GM19099 (cell line): ENCODE measurements around the gene RNF5.

Experiments
- POLR2A ChIP-seq: IDR thresholded peaks from 3 replicates; pipeline ENCODE4 v1.6.1; 2011; ENCODE audit warnings: low read depth; ENCODE audit not compliant: insufficient read length; ENCODE audit errors: extremely low read depth

RNF5 gene

DNA sequence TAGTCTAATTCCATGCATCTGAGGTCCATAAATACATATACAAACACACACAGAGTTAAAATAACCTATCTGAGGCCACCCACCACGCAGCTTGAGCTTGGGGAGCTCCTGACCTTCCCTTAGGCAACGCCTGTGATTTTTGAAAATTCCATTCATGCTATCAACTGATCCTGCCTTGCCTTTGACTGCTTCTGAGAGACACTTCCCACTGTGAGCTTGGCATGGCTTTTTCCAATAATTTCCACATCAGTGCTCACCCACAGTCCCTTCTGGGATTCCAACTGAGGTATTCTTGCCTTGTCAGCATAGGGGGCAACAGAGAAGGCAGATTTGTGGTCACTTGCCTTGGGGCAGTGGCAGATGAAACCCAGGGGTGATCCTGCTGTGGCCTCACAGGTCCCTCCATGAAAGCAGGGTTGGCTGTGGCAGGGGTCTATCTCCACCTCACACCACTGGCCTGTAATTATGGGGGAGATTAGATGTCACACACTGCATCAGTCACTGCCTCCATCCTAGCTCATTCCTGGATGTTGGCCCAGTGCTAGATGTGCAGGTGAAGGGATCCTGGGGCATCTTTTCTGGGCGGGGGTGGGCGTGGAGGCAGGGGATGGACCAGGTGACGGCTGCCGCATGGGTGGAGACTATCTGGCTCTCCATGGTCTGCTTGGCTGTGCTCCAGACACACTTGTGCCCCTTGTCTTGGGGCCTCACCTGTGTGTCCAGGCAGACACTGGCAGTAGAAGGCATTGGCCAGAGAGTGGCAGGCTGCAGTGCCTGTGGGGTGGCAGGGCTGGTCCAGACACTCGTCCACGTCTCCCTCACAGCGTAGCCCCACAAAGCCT is 25.4 kb downstream of the RNF5 start:
- TF ChIP-seq POLR2A, result no peak

DNA sequence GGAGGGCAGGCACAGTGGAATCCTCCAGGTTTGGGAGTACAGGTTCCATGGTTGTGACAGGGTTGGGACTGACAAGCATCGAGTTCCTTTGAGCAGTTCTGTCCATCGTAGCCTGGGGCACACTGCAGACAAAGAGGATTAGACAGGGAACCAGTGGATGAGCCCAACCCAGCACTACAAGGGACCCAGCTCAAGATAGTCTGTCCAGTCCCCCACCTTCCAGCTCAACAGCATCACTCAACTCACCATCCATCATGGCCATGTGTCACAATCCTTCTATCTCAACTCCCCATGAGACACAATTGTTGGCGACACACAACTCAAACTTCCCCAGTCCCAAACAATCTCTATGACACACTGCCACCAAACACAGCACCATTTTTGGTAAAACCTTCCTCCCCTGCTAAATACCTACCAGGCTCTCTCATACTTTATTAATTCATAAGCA is 26.1 kb downstream of the RNF5 start:
- no peak for TF ChIP-seq POLR2A

GRCh38 chr6:32208996-32209395 is 30.8 kb downstream of the RNF5 start:
- TF ChIP-seq POLR2A, result no peak

DNA sequence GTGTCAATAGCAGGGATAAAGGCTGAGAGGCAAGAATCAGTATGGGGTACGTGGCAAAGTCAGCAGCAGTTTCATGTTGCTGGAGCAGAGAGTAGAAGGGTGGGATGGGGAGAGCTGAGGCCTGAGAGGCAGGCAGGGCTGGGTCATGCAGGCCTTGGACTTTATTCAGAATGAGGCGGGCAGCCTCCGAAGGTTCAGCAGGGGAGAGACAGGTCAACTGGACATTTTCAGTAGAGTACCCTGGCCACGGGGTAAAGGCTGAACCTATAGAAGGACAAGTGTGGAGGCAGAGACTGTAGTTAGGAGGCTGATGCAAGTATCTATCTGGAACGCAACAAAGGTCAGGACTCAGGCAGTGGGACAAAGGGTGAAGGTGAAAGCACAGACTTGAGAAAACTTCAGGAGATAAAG is 32.0 kb downstream of the RNF5 start:
- no peak for TF ChIP-seq POLR2A

DNA sequence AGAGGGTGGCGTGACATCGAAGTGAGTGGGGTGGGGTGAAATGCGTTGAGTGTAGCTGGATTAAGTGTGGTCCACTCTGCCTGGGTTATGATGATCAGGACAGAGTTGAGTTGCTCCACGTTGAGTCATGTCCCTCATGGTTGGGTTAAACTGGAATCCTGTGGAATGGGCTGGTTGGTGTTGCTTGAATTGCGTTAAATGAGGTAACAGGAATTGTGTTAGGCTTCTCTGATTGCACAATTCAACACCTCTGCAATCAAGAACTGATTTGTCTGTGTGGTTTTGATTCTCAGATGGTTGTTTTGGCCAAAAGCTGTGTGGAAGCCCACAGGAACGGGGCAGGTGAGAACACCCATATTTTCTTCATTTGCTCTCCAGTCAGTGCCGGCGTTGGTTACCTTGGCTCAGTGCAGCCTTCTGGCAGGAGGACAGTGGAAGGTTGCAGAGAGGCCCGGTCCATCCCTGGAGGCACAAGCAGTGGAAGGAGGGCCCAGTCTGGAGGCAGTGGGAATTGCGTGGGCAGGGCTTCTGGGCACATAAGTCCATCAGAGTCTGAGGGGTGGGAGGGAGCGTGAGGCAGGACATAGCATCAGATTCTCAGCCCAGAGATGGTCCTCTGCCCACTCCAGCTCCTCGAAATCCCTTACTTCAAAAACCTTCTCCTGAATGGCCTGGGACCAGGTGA is 34.0 kb downstream of the RNF5 start:
- no peak for TF ChIP-seq POLR2A

DNA sequence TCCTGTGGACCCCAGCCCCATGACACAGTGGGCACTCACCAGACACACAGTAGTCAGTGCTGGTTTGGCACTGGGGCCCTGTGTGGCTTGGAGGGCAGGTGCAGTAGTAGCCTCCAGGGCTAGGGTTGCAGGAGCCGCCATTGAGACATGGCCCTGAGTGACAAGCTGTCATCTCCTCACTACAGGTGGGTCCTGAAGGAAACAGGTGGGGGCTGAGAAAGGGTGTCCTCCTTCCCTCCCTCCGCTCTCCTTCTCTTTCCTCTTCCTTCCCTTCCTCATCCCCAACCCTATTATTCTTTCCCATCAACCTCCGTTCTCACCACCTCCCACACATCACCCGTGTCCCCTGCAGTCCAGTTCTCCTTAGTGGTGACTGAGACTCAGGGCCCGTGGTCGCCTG is 35.4 kb downstream of the RNF5 start:
- TF ChIP-seq POLR2A, result no peak

GRCh38 chr6:32214126-32214525 is 35.9 kb downstream of the RNF5 start:
- TF ChIP-seq POLR2A, result no peak

DNA sequence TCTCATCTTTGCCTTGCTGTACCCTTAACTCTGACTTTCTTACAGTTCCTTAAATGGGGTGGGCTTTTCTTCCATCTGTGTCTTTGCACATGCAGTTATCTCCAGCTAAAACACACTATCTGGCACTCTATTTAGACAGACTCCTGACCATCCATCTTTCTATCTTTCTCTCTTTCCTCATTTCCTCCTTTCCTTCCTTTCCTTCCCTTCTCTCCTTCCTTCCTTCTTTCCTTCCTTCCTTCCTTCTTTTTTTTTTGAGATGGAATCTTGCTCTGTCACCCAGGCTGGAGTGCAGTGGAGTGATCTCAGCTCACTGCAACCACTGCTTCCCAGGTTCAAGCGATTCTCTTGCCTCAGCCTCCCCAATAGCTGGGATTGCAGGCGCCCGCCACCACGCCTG is 37.4 kb downstream of the RNF5 start:
- TF ChIP-seq POLR2A, result no peak

GRCh38 chr6:32216285-32216684 is 38.1 kb downstream of the RNF5 start:
- no peak for TF ChIP-seq POLR2A

DNA sequence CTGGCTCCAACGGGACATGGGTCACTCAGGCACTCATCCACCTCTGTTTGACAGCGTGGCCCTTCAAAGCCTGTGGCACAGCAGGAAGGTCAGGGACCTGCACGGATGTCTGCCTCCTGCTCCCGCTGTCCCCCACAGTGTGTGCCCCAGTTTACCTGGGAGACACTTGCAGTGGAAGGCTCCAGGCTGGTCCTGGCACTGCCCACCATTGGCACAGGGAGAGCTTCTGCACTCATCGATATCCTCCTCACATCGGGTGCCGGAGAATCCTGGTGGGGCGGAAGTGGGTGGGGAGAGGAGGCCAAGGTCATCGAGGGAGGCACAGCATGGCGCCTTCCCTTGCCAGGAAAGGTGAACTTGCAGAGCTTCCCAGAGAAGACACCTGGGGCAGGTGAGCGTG is 38.8 kb downstream of the RNF5 start:
- no peak for TF ChIP-seq POLR2A

DNA sequence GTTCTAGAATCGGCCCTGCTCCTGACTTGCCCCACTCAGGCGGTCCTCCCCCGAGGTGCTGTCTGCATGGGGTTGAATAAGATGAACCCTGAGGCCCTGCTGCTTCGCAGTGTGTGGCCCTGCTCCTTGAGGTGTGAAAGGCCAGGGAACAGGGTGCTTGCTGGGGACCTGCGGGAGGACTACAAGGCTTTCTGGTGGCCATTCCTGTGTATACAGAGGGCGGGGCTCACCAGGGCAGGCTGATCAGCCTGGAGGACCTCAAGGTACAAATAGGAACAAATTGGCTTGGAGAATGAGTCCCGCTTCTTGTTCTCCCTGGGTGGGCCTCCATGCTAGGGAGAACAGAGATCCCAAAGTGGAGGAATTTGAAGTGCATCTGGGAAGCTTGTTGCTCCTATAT is 40.0 kb downstream of the RNF5 start:
- TF ChIP-seq POLR2A, result no peak

GRCh38 chr6:32220021-32220420 is 41.8 kb downstream of the RNF5 start:
- TF ChIP-seq POLR2A, result no peak

DNA sequence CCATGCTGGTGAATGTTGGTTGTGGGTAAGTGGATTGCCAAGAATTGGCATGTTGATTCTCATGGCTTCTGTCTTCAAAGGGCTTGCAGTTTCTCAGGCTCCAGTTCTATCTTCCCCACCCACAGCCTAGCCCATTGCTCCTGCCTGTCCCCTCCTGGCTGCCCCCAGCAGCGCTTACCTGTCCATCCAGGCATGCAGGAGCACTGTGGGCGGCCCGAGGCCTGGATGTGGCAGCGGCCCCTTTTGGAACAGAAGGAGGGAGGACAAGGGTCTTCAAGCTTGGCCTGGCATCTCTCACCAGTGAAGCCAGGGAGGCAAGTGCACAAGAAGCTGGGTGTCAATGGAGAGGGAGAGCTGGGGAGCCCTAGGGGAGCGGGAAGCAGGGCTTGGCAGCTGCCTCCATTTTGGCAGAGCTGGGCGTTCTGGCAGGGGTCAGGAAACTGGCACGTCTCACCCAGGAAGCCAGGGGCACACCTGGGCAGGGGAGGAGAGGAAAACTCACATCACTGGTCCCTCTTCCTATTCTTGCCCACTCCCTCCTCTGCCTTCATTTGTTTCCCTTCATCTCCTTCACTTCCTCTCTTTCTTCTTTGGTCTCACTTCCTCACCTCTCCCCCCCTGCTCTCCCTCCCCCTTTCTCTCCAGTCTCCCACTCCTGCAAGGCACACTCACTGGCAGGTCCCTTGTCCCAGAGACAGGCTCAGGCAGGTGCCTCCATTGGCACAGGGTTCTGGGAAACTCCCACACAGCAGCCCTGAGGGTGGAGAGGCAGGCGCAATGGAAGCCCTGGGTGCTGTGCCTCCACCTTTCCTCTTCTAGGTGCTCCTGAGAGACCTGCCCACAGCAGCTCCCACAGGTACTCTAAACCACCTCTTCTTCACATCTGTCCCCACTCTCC is 44.4 kb downstream of the RNF5 start:
- no peak for TF ChIP-seq POLR2A

GRCh38 chr6:32223258-32224235 is 45.3 kb downstream of the RNF5 start, which contains the start of gene NOTCH4:
Gene NOTCH4 (minus strand): TSS chr6:32224067. CDS start chr6:32223928, 139 bp downstream.
- TF ChIP-seq POLR2A, result no peak
